Astrocyte of the cerebellum (primary cell): ENCODE results near the gene ZNF536.

Source experiments
- DNase-seq: peaks from one replicate; pipeline ENCODE4 v3.0.0-alpha.2; 2011; ENCODE audit warnings: low read depth
- H3K4me3 ChIP-seq: 2 replicates; pipeline ENCODE4 v1.5.1; 2011; ENCODE audit warnings: mild to moderate bottlenecking, low read depth, low read length, moderate library complexity
- in situ Hi-C: cut with HindIII; loops from 2 replicates; pipeline ENCODE4 v1.10.0; 2017; ENCODE audit warnings: low sequenced_read_pairs
- TF ChIP-seq, protein P1 (sequence below): IDR thresholded peaks from 2 replicates; pipeline ENCODE4 v1.5.1; 2012; ENCODE audit warnings: low read length, low read depth, moderate library complexity, mild to moderate bottlenecking; ENCODE audit errors: missing control alignments

Gene ZNF536

DNA sequence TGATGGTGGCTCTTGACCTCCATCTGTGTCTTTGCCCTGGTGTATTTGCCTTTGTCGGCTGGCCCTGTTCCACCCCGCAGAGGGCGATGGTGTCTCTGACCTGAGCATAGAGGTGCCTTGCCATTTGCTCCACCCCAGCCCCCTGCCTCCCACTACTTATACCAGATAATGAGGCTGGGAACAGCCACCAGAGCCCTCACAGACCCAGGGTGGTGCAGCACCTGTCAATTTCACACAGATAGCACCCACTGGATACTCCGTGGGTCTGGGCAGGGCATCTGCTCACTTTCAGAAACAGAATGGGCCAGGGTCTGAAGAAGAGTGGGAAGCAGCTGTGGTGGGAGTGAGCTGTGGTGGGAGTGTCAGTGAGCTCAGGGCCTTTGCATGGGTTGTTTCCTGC, 4.1 kb downstream of the ZNF536 start:
- in situ Hi-C loops: no loop called here
- DNase-seq: no peak
- TF ChIP-seq, protein P1, sequence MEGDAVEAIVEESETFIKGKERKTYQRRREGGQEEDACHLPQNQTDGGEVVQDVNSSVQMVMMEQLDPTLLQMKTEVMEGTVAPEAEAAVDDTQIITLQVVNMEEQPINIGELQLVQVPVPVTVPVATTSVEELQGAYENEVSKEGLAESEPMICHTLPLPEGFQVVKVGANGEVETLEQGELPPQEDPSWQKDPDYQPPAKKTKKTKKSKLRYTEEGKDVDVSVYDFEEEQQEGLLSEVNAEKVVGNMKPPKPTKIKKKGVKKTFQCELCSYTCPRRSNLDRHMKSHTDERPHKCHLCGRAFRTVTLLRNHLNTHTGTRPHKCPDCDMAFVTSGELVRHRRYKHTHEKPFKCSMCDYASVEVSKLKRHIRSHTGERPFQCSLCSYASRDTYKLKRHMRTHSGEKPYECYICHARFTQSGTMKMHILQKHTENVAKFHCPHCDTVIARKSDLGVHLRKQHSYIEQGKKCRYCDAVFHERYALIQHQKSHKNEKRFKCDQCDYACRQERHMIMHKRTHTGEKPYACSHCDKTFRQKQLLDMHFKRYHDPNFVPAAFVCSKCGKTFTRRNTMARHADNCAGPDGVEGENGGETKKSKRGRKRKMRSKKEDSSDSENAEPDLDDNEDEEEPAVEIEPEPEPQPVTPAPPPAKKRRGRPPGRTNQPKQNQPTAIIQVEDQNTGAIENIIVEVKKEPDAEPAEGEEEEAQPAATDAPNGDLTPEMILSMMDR: no peak

GRCh38 chr19:30376826-30377425, 4.7 kb downstream of the ZNF536 start:
- in situ Hi-C loops: no loop called here
- no peak for DNase-seq
- H3K4me3 ChIP-seq: no peak overlapping the region
- TF ChIP-seq, protein P1: no peak

More for the DNA sequence above, 4.1 kb downstream of the ZNF536 start:
- no peak overlapping the region for H3K4me3 ChIP-seq

GRCh38 chr19:30378701-30379100, 6.5 kb downstream of the ZNF536 start:
- DNase-seq: no peak
- in situ Hi-C loops: no loop called here

GRCh38 chr19:30379841-30380610, 7.8 kb downstream of the ZNF536 start:
- TF ChIP-seq, protein P1: no peak
- in situ Hi-C loops: no loop called here
- DNase-seq: no peak
- no peak overlapping the region for H3K4me3 ChIP-seq

More at GRCh38 chr19:30378701-30379100, 6.5 kb downstream of the ZNF536 start:
- TF ChIP-seq, protein P1: no peak
- no peak overlapping the region for H3K4me3 ChIP-seq

GRCh38 chr19:30381366-30381765, 9.2 kb downstream of the ZNF536 start:
- in situ Hi-C loops: no loop called here
- no peak overlapping the region for H3K4me3 ChIP-seq
- TF ChIP-seq, protein P1: no peak
- DNase-seq: no peak

DNA sequence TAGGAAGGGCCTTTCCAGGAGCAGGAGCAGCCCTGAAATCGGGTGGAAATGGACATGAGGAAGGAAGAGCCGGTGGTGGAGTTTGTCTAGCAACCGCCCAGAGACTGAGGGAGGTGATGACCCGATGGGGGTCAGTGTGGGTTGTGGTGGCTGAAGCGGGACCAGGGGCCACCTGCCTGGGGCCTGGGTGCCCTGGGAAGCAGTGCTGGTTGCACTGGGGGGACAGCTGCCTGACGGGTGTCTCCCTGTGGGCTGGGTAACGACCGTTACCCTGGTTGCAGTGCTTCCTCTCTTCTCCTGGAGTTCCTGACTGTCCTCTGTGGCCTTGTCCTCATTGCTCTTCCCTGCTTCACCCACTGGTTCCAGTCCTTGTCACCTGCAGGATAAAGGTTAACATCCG, 13.0 kb downstream of the ZNF536 start:
- no peak overlapping the region for H3K4me3 ChIP-seq
- in situ Hi-C loops: no loop called here
- DNase-seq: no peak
- TF ChIP-seq, protein P1: no peak
